IPS-18c (cell line): ENCODE measurements around the gene LY6G5B.

ENCODE experiments used
- H3K4me3 ChIP-seq: 2 replicates; pipeline ENCODE4 v1.7.0; 2013; ENCODE audit warnings: low read depth, mild to moderate bottlenecking, low read length, moderate library complexity; ENCODE audit not compliant: insufficient read depth
- H3K9me3 ChIP-seq: one replicate; pipeline ENCODE4 v1.6.1; 2013; ENCODE audit warnings: mild to moderate bottlenecking, low read length, moderate library complexity; ENCODE audit not compliant: control insufficient read depth, insufficient read depth

Gene LY6G5B

GRCh38 chr6:31658983-31659648 lies 10.7 kb upstream of the LY6G5B start:
- H3K4me3 ChIP-seq, result peak overlapping the region; percentile 88; the same call in 1 of the 2 replicates

GRCh38 chr6:31659649-31660380 lies 10.0 kb upstream of the LY6G5B start:
- Histone ChIP-seq H3K9me3 (no peaks in the 10 kb centered on the region), H3K4me3 (peak overlapping the region; percentile 88)

More at GRCh38 chr6:31658983-31659648, 10.7 kb upstream of the LY6G5B start:
- no peaks in the 10 kb centered on the region for H3K9me3 ChIP-seq

GRCh38 chr6:31660381-31661261 lies 9.2 kb upstream of the LY6G5B start, which contains the start of gene C6orf47:
TSS of gene C6orf47 (minus strand) at chr6:31660778. CDS start at chr6:31659947, 831 bp downstream.
- H3K4me3 ChIP-seq, result peak within 1 kb of the TSS; percentile 88
- no peaks in the 10 kb centered on the region for H3K9me3 ChIP-seq

DNA sequence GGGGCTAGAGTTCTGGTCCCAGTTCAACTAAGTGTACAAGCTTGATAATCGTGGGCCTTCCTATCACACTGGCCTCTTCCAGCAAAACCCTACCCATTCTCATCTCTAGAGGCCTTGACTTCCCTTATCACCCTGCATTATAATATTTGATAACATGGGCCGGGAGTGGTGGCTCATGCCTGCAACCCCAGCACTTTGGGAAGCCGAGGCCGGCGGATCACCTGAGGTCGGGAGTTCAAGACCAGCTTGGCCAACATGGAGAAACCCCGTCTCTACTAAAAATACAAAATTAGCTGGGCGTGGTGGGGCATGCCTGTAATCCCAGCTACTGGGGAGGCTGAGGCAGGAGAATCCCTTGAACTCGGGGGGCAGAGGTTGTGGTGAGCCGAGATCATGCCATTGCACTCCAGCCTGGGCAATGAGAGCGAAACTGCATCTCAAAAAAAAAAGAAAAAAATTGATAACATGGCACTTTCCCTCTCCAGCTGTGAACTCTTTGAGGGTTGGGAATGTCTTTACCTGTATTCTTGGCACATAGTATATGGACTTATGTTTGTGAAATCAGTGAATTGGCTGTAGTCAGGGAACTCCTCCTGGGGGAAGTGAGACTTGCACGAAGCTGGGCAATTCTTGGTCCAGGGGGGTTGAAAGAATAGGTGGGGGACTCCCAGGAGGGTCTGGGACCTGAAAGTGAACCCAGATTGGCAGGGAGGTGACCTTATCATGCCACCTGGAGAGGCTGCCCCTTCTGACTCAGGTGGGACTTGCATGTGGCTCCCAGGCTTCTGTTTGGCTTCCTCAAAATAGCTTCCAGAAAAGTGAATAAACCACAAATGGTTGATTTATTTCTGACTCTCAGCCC lies 8.3 kb upstream of the LY6G5B start:
- Histone ChIP-seq H3K4me3 (peak overlapping the region; percentile 88), H3K9me3 (no peaks in the 10 kb centered on the region)

DNA sequence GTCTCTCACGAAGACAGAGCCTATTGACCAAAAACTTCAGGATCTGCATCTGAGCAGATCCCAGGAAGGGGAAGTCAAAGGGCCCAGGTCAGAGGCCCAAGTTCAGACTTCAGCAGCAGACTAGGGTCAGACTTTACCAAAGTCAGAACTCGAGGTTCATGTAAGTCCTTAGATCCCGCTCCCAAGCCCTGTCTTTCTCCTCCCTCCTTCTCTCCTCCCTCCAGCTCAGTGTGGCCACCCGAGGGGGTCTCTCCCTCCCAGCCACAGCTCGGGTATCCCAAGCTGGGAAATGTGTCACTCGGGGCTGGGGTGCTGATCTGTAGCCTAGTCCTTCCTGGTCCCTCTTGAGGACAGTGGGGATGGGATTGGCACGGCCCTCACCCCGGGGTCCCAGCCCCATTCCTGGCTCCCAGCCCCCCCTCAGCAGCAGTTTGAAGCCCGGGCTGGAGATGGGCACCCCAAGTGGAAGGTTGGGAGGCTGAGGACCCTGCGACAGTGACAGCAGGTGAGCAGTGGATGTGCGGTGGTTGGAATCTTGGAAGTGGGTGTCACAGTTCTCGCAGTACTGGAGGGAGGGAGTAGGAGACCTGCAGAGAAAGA lies 7.6 kb upstream of the LY6G5B start:
- Histone ChIP-seq H3K9me3 (no peaks in the 10 kb centered on the region), H3K4me3 (no peak overlapping the region)

DNA sequence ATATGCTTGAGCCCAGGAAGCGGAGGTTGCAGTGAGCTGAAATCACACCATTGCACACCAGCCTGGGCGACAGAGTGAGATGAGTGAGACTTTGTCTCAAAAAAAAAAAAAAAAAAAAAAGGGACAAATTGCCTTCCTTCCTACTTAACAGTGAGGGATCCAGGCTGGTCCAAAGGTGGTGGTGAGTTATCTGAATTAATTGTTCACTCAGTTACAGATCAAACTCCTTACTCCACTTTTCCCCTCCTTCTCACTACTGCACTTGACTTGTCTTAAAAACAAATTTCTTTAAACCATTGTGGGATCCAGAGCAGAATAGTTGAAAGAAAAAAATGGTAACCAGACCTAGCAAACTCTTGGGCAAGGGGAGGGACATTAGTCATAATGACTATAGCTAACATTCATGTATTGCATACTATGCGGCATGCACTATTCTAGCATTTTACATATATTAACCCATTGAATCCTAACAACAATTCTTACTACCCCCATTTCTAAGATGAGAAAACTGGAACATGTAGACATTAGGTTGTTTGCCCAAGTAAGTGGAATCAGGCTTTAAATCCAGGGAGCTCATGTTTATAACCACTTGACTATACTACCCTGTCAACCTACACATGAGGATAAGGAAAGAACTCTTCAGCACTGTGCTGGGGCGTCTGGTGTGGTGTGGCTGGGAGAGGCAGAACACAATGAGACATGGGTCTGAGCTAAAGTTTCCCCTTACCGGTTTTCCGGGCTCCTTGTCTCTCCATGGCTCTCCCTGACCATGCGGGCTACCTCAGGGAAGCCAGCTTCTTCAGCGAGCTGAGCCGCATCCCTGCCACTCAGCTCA lies 6.4 kb upstream of the LY6G5B start:
- peak overlapping the region; percentile 95; the same call in 1 of the 2 replicates for H3K4me3 ChIP-seq

GRCh38 chr6:31663961-31664789 lies 5.6 kb upstream of the LY6G5B start:
- peak overlapping the region; percentile 95 for H3K4me3 ChIP-seq
- no peaks in the 10 kb centered on the region for H3K9me3 ChIP-seq

More for the DNA sequence above, 6.4 kb upstream of the LY6G5B start:
- H3K9me3 ChIP-seq, result no peaks in the 10 kb centered on the region

GRCh38 chr6:31664790-31665500 lies 4.8 kb upstream of the LY6G5B start, which contains the start of gene GPANK1:
TSS of gene GPANK1 (minus strand) at chr6:31664997. CDS start at chr6:31664478, 519 bp downstream.
- Histone ChIP-seq H3K4me3 (peak within 1 kb of the TSS; percentile 95), H3K9me3 (no peaks in the 10 kb centered on the region)

- H3K4me3 ChIP-seq, result peak within 1 kb of the TSS; percentile 95
- no peaks in the 10 kb centered on the region for H3K9me3 ChIP-seq
These were observed 4.1 kb upstream of the LY6G5B start, which contains the start of gene CSNK2B for GRCh38 chr6:31665501-31666336. TSS of gene CSNK2B (plus strand) at chr6:31666080. CDS start at chr6:31666832, 752 bp downstream.

GRCh38 chr6:31666337-31666965 lies 3.3 kb upstream of the LY6G5B start:
- Histone ChIP-seq H3K9me3 (no peaks in the 10 kb centered on the region), H3K4me3 (peak overlapping the region; percentile 89)

DNA sequence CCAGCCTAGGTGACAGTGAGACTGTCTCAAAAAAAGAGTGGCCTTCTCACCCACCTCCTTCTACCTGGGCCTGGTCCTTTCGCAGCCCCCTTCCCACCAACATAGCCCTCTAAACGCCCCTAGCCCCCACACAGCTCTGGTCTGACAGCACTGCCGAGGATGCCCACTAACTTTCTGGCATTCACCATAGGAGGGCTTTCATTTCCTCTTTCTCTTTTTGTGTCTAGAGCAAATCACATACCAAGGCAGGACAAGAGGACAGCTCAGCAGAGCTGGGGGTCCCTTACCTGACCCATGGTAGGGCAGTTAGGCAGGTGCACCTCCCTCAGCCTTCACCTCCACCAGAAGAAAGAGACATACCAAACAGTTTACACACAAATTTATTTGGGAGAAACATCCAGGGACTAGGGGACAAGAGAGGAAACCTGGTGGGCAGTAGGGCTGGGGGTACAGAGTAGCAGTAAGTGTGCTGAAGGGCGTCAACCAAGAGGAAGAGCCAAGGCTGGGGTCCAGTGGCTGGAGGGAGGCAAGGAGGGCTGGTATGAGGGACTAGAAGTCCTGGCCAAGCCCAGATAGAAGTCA lies 6.6 kb downstream of the LY6G5B start:
- no peak overlapping the region for H3K4me3 ChIP-seq

DNA sequence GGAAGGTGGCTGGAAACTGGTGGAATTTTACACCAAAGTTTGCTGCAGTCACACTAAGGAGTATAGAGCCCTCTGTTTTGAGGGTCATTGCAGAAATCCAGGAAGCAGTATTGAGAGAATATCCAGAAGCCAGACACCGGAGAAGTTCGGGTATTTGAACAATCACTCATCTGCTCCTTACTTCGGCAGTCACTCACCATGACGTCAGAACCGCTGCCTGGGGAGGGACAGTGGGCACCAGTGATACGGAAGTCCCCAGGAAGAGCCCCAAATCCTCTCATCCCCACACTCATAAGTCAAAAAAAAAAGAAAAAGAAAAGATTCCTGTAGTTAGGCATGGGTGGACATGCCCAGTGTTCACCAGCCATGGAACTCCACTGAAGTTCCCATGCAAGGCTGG lies 7.1 kb downstream of the LY6G5B start:
- Histone ChIP-seq H3K4me3 (no peak overlapping the region), H3K9me3 (peaks cover 4% of the 10 kb centered on the region)

More for the DNA sequence above, 6.6 kb downstream of the LY6G5B start:
- H3K9me3 ChIP-seq, result peaks cover 6% of the 10 kb centered on the region

DNA sequence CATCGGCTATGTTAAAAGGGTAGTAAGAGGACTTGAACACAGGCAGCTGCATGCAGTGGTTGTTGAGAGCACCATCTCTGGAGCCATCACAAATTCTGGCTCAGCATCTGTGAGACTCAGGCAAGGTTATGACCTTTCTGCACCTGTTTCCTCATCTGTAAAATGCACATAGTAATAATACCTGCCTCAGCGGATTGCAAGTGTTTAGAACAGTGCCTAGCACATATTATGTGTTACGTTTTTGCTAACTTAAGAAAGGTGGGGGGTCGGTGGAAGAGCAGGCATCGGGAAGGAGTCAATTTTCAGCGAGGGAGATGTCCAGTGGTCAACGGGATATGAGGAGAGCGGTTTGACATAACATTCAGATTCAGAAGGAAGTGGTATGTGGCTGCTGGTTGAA lies 8.2 kb downstream of the LY6G5B start:
- H3K9me3 ChIP-seq, result peaks cover 4% of the 10 kb centered on the region
- H3K4me3 ChIP-seq, result no peak overlapping the region
